ENCODE results near the gene NAP1L4.

Gene NAP1L4

DNA sequence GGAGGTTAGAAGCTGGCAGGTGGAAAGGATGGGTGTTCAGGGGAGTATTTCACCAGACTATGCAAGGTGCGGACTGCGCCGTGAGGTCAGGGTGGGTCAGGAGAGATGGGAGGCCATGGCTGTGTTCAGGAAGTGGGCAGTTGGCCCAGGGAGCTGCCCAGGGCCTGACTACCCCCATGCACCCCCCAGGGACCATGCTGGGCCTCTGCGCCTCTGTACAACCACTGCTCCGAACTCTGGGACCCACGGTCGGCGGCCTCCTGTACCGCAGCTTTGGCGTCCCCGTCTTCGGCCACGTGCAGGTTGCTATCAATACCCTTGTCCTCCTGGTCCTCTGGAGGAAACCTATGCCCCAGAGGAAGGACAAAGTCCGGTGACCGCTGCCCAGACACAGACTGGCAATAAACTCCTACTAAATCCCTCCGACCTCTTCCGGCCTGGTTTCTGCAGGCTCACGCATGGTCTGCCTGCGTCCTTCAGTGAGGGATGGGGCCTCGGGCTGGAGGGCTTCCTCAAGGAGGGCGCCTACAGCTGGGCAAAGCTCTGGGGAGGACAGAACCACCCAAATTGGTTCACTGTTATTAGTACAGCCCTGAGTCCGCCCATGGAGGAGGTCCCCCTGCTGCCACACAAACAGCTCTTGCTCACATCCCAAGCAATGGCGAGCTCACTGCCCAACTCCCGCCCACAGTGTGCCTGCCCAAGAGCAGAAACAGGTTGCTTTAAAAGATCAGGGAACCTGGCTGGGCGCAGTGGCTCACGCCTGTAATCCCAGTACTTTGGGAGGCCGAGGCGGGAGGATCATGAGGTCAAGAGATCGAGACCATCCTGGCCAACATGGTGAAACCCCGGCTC, 67.1 kb downstream of the NAP1L4 start:
- no peak for DNase-seq (ENCODE audit: low read depth in 2 of 2)
- no peak overlapping the region for H3K4me3 ChIP-seq (replicated peaks in 1 of 2; ENCODE audit: low read depth in 2 of 2, low read length in 2 of 2)
- TF ChIP-seq, protein P1, sequence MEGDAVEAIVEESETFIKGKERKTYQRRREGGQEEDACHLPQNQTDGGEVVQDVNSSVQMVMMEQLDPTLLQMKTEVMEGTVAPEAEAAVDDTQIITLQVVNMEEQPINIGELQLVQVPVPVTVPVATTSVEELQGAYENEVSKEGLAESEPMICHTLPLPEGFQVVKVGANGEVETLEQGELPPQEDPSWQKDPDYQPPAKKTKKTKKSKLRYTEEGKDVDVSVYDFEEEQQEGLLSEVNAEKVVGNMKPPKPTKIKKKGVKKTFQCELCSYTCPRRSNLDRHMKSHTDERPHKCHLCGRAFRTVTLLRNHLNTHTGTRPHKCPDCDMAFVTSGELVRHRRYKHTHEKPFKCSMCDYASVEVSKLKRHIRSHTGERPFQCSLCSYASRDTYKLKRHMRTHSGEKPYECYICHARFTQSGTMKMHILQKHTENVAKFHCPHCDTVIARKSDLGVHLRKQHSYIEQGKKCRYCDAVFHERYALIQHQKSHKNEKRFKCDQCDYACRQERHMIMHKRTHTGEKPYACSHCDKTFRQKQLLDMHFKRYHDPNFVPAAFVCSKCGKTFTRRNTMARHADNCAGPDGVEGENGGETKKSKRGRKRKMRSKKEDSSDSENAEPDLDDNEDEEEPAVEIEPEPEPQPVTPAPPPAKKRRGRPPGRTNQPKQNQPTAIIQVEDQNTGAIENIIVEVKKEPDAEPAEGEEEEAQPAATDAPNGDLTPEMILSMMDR (IDR thresholded peaks at IDR 0.05; ENCODE audit: low read depth, low read length), result no peak

DNA sequence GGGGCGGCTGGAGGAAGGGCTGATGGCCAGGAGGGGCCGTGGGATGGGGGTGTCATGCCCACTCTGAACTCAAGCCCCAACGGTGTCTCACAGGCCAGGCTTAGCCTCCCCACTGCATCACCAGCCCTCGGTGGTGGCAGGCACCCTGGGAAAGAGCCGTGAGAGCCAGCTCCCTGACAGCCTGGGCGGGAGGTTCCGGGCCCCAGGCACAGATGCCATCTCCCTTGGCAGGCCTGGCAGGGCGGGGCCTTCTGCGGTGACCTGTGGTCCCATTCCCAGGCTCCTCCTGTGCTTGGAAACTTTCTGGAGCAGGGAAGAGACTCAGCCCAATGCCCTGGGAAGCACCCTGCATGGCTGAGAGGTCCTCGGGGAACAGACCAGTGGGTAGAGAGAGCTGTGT, 67.7 kb downstream of the NAP1L4 start:
- H3K4me3 ChIP-seq (replicated peaks in 1 of 2; ENCODE audit: low read depth in 2 of 2, low read length in 2 of 2), result no peak overlapping the region
- DNase-seq (ENCODE audit: low read depth in 2 of 2), result no peak
- TF ChIP-seq, protein P1 (IDR thresholded peaks at IDR 0.05; ENCODE audit: low read depth, low read length), result no peak

DNA sequence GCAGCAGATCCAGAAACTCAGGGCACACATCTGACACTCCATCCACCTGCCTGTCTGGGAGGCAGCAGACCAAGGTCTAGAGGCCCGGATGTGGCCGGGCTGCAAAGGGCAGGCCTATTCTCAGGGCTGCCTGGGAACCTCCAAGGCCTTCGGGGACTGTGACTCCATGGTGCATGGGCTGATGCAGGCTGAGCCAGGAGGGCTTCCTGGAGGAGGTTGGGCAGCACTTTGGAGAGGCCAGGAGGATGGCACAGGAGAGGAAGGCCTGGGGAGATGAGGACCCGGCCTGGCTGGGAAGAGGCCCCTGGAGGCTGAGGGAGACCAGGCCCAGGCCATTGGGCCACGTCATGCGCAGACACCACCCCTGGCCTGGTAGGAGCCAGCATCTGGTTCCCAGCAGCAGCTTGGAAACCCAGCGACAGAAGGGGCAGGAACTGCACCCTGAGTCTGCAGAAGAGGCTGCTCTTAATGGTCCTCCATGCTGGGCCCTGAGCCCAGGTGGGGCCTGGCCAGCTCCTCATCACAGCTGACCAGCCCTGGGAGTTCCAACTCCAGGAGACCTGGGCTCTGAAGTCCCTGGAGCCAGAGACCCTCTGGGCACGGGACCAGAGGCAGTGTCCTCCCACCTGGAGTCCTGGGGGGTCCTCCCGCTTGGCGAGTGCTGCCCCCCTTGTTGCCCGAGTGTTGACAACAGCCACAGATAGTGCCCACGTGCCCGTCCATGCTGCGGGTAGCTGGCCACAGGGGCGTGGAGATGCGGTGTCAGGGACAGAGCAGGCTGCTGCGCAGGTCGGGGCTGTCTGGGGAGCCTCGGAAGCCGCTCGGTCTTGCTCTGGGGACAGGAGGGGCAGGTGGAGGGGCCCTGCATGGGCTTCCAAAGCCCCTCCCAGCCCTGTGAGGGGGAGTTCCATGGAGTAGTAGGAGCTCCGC, 68.4 kb downstream of the NAP1L4 start:
- TF ChIP-seq, protein P1 (IDR thresholded peaks at IDR 0.05; ENCODE audit: low read depth, low read length), result no peak
- no peak overlapping the region for H3K4me3 ChIP-seq (replicated peaks in 1 of 2; ENCODE audit: low read depth in 2 of 2, low read length in 2 of 2)
- no peak for DNase-seq (ENCODE audit: low read depth in 2 of 2)

DNA sequence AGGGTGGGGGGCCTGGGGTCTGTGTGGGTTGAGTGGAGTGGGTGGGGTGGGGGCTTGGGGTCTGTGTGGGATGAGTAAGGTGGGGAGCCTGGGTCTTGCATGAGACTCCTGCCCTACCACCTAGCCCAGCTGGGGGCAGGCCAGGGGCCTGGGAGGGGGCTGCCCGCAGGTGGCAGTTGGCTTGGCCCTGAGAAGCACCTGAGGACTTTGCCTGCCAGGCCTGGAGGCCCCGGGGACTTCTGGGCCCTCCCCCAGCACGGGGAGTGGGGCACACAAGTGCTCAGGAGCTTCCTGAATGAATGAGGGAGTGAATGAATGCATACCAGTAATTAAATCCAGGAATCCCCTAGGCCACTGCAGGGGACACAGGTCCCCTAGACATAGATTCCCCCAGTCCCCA, 69.5 kb downstream of the NAP1L4 start:
- TF ChIP-seq, protein P1 (IDR thresholded peaks at IDR 0.05; ENCODE audit: low read depth, low read length), result no peak
- DNase-seq (ENCODE audit: low read depth in 2 of 2), result no peak

DNA sequence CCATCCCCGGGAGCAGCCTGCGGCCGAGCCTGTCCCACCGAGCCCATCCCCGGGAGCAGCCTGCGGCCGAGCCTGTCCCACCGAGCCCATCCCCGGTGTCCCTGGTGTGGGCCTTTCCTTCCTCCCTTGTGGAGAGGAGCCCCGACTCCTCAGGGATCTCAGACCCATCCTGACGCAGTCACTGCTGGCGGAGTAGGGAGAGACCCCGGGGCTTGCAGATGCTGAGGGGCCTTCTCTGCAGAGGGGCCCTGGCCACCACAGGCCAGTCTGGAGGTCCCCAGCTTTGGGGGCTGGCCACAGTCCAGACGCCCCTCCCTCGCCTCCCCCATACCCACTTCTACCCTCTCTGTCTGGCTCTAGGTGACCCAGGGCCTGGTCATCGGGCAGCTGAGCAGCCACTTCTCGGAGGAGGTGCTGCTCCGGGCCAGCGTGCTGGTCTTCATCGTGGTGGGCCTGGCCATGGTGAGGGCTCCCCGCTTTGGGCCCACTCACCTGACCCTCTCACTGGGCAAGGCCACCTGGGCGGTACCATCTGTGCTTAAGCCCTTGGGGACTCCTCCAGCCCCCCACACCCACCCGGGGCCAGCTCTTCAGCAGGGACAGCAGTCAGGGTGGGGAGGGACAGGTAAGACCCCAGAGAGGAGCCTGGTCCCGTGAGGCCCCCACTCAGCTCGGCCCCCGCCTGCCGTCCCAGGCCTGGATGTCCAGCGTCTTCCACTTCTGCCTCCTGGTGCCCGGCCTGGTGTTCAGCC, 70.2 kb downstream of the NAP1L4 start:
- H3K4me3 ChIP-seq (replicated peaks in 1 of 2; ENCODE audit: low read depth in 2 of 2, low read length in 2 of 2), result no peak overlapping the region
- TF ChIP-seq, protein P1 (IDR thresholded peaks at IDR 0.05; ENCODE audit: low read depth, low read length), result no peak
- DNase-seq (ENCODE audit: low read depth in 2 of 2), result no peak

More for the DNA sequence above, 69.5 kb downstream of the NAP1L4 start:
- H3K4me3 ChIP-seq (replicated peaks in 1 of 2; ENCODE audit: low read depth in 2 of 2, low read length in 2 of 2), result no peak overlapping the region

DNA sequence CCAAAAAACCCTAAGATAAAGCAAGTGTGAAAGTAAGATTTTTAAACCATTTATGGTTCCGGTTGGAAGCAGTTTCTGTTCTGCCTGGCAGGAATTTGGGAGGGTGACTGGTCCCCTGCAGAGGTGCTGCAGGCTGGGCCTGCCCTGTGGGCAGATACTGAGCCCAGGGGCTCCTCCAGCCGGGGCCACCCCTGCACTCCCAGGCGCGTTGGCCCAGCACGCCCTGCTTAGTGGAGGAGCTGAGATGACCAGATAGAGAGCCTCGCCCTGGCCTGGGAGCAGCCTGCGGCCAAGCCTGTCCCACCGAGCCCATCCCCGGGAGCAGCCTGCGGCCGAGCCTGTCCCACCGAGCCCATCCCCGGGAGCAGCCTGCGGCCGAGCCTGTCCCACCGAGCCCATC, 70.9 kb downstream of the NAP1L4 start:
- no peak for DNase-seq (ENCODE audit: low read depth in 2 of 2)
- H3K4me3 ChIP-seq (replicated peaks in 1 of 2; ENCODE audit: low read depth in 2 of 2, low read length in 2 of 2), result no peak overlapping the region
- TF ChIP-seq, protein P1 (IDR thresholded peaks at IDR 0.05; ENCODE audit: low read depth, low read length), result no peak
